NCI-H146 (cell line): ENCODE measurements around the gene ADPRM.
"Not testable (repeated sequence)": the region's sequence is repeated elsewhere in the genome, so short reads cannot be mapped to it uniquely, and the experiment has no call there.

Experiments used
- DNase-seq: peaks from one replicate; lab custom pipeline; 2025; lab: John Stamatoyannopoulos, UW

ADPRM gene, protein sequence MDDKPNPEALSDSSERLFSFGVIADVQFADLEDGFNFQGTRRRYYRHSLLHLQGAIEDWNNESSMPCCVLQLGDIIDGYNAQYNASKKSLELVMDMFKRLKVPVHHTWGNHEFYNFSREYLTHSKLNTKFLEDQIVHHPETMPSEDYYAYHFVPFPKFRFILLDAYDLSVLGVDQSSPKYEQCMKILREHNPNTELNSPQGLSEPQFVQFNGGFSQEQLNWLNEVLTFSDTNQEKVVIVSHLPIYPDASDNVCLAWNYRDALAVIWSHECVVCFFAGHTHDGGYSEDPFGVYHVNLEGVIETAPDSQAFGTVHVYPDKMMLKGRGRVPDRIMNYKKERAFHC

DNA sequence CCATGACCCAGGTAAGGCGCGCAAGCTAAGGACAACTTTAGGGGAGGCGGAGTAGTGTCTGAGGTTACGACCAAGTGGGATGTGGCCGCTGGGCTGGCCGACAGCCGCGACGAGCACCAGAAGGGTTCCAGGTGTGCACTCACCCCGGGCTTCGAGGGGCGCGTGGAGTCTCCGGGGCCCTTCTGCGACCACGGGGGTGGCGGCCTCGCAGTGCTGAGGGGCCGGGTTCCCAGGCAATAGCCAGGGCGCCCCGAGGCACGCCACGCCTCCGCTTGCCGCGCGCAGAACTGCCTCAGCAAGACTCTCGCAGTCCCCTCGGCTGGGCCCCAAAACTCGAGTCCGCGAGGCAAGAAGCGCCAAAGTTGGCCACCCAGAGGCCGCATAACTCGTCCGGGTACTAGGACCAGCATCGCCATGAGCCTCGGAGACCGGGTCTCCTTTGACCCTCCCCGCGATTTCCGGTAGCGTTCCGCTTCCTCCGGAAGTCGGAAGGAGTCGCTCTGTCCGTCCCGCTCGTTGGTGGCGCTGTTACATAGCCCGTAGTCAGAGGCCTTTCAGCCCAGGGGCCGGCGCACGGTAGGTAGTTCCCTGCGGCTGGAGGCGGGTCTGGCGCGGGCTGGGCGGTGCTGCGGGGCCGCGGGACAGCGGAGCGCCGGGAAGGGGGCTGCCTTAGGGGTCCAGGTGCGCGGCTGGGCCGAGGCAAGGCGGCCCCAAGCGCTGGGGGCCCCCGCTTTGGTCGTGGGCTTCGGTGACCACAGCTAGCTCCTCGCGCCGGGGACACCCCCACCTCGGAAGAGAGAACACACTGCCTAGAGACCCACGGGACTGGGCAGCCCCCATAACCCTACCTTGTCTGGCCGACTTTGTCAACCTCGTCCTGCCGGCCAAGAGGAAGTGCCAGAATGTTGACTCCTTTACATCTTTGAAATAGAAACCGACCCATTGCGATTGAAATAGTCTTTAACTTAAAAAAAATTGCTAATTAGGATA lies at the start of gene ADPRM, which contains the start of gene SCO1:
Gene ADPRM (plus strand): TSS at position 503 of the 990 bp plus-strand sequence. CDS start 7,333 bp downstream, outside the sequence.
Gene SCO1 (minus strand): TSS at position 442 of the 990 bp plus-strand sequence. CDS start 26 bp downstream, at position 416.
- peak; percentile 95 for DNase-seq

DNA sequence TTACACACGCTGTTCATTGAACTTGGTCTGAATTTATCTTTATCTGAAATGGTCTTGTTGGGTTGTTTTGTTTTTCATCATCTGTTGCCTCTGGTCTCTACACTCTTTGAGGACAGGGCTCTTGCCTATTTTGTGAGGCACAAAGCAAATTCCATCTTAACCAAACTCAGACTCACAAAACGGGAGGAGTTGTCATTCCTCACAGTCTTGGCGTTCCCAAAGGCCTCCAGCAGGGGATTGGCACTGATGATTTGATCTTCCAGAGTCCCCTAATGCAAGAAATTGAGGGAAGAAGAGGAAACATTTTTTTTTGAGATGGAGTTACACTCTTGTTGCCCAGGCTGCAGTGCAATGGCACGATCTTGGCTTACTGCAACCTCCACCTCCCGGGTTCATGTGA lies 49.0 kb upstream of the ADPRM start:
- no peak for DNase-seq

DNA sequence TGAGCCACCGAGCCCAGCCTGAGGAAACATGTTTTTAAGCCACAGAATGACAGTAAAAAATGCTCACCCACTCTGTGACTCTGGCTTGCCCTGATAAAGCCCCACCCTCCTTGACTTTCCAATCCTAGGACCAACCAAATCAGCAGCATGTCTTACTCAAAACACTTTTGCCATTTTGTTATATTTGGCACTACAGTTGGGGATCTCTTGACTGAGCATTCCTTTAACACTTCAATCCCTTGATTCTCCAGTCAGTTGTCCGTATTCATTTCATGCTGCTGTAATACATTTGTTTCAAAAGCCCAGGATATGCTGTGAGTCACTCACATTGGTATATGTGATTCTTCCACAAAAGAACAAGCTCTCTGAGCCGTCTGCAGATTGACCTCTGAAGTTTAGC lies 48.4 kb upstream of the ADPRM start:
- no peak for DNase-seq

DNA sequence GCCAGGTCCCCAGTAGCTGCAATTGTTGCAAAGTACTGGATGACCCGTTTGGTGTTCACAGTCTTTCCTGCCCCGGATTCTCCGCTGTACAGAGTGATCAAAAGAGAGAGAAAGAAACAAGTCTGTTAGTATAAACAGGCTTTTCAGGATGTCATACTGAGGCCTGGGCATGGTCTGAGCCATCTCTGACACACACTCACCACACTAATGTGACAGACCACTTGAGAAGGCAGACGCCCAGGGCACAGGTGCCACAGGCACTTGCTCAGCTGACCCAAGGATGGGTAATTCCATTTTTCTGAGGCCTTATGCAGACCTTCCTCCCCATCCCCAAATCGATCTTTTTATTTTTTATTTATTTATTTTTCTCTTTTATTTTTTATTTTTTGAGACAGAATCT lies 47.8 kb upstream of the ADPRM start:
- DNase-seq, result no peak

DNA sequence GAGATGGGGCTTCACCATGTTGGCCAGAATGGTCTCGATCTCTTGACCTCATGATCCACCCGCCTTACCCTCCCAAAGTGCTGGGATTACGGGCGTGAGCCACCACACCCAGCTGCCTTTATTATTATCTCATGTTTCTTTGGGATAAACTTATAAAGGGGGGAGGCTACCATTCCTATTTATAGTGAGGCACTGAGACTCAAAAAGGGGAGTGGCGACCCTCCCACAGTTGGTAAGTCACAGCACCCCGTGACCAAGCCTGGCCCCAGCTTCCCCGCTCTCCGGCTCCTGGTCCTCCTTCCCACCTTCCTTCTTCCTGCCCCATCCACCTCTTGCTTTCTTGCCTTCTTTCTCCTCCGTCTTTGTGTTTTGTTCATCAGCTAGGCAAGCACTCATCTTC lies 45.5 kb upstream of the ADPRM start:
- no peak for DNase-seq

DNA sequence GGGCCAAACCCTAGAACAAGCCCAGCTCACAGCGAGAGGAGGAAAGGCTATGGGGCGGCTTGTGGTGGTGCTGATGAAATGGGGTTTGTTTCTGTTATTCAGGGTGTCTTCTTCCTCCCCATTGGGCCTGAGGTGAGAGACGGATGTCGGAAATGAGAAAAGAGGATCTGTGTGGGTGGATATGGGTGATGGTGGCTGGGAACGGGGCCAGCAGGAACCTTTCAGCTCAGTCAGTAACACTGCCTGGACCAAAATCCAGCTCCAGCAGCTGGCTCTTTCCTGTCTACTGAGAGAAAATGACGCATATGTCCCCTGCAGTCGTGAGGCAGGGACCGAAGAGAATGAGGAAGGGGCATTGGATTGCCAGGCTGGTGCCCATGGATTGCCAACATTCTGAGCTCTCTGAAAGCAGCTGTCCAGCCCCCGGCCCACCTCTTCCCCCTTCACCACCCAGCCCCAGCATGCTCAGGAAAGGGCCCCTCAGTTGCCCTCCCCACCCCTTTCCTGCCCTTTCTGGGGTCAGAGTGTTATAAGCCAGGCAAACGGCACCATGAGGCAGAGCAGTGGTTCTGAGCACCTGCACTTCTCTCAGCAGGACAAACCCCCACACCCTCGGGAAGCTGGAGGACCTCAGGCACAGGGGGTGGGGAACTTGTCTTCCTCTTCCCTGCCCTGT lies 44.3 kb upstream of the ADPRM start:
- no peak for DNase-seq

DNA sequence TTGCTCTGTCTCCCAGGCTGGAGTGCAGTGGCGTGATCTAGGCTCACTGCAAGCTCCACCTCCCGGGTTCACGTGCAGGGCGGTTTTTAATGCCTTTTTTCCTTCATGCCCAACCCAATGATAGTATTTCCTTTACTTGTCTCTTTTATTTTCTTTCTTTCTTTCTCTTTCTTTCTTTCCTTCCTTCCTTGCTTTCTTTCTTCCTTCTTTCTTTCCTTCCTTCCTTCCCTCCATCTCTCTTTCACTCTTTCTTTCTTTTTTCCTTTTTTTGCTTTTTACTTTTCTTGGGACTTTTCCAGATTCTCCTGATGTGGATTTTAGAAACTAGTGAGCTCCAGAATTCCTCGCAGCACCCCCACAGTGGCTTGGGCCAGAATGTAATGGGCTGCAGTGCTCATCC lies 43.4 kb upstream of the ADPRM start:
- DNase-seq, result no peak

DNA sequence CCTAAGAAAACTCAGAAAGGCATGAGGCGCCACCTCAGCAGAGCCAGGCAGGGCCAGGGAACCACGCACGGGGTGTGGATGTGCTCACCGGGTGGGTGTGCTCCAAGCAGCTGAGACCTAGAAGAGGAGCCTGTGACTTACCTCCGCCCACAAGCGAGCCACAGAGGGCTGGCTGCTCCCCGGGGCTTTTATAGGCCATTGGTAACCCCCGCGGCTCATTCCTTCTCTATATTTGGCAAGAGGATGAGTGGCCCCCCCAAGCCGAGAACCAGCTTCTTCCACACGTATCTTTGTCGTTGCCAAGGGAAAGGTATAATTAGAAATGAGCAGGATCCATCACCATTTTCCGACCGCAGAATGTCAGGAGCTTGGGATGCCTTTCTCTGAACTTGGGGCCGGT lies 40.2 kb upstream of the ADPRM start, which contains the start of gene MYH3:
Gene MYH3 (minus strand): TSS at position 162 of the 400 bp plus-strand sequence. CDS start 2,245 bp downstream, outside the sequence.
- DNase-seq, result no peak

DNA sequence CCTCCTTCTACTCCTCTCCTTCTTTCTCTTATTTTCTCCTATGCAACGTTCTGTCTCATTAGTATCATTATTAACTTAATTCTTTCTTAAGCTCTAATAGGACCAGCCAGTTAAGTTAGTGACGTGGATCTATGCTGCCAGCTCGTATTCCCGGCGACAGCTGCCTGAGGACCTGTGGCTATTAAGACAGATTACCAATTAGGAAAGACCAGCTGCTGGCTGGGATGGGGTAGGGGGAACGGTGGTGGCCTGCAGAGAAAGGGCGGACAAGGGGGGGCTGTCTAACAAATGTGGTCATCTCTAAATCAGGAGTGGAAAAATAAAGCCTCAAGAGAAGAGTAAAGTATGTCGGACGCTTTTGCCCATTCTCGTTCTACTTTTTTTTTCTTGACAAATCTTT lies 39.5 kb upstream of the ADPRM start:
- no peak for DNase-seq

DNA sequence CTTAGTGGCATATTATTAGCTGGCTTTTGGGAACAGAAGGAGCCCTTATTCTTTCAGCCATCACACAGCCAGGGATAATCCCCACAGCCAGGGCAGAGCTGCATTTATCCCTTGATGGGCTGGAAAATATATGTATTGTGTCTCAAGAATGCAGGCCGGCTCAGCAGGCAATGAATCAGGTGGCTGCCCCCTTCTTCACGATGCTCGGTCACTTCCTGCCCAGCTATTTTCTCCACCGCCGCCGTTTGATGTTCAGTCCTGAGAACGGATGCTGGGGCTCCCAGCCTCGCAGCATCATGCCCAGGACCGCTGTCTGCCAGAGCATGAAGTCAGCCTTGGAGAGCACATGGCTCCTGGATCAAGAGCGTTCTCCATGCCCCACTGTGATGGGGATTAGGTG lies 36.0 kb upstream of the ADPRM start:
- DNase-seq, result no peak

DNA sequence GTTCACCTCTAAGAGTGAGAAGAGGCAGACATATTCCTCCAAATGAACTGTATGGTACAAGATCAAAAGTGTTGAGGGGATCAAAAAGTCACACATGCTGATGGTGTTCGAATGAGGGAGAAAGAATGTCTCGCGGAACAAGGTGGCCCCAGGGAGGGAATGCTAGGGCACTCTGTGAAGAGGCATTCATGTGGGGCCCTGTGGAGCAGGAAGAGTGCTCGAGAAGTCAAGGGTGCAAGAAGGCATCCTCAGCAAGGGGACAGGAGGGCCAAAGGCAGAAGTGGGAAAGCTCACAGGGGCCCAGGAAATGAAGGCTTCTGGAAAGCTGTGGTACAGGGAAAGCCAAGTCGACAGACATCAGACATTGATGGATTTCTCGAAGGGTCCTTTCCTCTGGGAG lies 34.2 kb upstream of the ADPRM start:
- no peak for DNase-seq

DNA sequence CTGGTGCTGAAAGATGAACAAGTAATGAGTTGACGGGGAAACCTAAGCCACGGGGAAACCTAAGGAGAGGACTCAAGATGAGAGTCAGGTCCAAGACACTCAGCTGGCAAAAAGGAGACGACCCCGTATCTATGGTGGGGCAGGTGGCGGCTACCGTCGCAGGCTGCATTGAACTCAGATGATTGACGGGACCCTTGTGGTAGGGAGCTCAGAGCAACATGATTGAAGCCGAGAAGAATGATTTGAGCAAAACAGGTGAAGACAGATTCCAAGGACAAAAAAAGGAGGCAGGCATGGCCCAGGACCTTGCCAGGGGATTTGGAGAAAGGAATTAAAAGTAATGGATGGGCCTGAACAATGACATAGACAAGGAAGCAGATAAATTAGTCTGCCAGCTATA lies 32.8 kb upstream of the ADPRM start:
- DNase-seq, result no peak

DNA sequence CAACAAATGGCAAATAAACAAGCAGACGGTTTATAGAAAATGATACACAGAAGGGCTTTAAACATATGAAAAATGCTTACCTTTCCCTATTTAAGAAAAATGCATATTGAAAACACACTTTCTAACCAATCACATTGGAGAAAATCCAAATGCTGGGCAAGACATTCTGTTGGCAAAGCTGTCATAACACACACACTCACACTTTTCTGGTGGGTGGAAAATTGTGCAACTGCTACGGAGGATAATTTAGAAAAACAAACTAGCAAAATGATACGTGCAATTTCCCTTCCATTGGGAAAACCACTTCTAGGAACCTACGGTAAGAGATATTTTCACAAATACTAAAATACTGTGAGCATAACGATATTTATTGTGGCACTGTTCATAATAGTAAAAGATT lies 30.5 kb upstream of the ADPRM start:
- no peak for DNase-seq

DNA sequence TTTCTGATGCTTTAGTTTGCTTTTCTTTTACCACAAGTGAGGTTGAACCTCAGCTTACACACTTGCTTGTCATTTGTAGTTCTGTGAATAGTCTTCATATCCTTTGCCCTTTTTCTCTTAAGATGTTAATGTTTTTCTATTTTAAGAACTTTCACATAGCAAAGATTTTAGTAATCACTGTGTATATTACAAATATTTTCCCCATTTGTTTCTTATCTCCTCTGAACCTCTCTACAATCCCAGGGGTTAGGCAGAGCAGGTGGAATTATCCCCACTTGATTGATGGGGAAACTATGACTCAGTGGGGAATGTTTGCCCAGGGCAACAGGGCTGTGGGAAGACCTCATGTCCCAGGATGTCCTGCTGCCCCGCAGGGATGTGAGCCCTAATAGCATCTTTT lies 28.6 kb upstream of the ADPRM start:
- no peak for DNase-seq

DNA sequence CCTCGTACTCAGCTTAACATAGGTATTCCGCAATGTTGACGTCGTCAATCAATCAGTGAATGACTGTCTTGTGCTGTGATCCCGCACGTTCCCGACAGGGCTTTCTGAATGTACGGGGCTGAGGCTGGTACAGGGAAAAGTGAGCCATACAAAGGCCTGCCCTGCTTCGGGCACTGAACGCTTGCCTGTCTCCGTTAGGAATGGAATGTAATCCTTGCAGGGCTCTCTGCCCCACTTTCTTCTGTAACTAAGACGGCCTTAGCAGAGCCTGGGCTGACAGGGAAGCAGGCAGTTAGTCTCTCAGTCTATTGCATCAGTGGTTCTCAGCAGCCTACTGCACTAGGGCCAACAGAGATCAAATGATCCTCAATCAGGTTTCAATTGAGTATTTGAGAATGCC lies 24.1 kb upstream of the ADPRM start:
- no peak for DNase-seq

DNA sequence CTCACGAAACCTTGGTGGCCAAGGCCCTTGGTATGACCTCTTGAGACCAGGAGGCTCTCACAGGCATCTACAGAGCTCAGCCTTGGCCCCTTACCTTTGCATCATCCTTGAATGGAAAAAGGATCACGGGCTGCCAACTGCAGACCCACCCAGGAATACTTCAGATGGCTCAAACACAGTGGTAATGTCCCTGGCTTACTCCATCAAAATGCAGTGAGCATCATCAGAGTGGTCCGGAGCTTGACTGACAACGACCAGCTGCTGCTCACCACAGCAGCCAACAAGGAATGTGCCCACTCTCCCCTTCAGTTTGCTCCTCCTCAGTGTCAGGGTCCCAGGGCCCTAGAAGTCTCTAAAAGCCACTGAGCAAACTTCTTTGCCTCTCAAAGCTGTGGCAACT lies 22.7 kb upstream of the ADPRM start:
- DNase-seq, result no peak

DNA sequence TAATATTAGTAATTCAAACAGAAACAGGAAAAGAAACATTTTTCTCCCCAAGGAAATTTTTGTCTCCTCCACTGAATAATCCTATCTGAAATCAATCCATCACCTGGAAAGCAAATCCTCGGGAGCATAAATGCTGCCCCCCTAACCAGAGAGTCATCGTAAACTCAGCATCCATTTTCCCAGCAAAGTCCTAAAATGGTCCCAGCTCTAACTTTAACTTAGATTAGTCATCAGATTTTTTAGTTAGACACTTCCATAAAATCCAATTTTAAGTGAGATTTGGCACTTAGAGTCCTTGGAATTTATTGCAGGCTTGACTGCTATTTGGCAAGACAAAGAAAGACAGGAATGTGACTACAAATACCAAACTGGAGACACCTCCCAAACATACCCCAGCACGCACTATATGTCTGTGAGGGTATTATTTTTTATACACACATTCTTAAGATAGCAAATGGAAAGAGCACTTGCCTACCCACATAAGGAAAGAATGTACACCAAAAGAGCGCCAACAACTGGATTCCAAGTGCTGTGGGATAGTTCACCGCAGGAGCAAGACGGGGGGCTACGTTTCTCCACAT lies 15.4 kb upstream of the ADPRM start:
- no peak for DNase-seq

DNA sequence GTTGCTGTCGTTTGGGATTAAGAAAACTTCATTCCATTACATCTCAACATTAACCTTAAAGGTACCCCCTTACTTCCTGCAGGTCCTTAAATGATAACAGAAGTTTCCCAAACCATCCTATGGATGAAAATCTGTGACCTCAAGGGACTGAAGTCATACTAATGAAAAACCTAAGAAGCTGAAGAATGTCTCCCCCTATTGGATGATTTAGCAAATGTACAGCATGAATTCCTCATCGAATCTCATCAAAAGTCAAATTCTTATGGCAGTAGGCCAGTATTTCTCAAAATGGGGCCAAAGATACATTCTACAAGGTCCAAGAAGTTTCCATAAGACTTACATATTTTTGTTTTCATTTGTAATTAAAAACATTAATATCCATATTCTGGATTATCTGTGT lies 13.5 kb upstream of the ADPRM start:
- no peak for DNase-seq

DNA sequence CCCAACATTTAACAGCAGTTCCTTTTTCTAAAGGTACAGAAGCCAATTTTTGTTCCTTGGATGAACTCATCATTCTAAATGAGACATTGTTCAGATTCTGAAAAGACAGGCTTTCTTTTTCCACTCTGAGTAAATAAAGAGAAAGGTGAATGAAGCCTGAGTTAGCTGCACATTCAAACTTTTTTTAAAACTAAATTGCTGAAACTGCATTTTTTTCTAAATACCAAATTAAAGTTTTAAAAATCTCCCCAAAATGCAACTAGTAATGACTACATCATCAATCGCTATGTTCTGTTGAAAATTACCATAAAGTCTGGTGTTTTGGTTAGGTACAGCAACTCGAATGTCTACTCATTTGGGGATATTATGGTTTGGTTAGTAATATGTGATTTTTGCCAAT lies 9.9 kb upstream of the ADPRM start:
- no peak for DNase-seq

DNA sequence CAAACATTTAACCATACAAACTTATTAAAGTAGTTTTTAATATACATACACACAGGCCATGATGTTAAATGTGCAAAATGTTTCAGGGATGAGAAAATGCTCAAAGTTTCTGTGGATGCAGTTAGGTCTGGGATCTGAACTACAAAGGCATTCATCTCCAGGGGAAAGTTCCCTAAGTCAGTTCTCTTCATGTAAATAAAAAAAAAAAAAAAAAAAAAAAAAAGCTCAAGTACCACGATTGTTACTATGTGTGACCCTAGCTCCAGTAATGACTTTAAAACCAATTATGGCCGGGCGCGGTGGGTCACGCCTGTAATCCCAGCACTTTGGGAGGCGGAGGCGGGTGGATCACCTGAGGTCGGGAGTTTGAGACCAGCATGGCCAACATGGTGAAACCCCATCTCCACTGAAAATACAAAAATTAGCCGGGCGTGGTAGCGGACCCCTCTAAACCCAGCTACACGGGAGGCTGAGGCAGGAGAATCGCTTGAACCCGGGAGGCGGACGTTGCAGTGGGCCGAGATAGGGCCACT lies 1.5 kb upstream of the ADPRM start:
- not testable (repeated sequence) for DNase-seq

DNA sequence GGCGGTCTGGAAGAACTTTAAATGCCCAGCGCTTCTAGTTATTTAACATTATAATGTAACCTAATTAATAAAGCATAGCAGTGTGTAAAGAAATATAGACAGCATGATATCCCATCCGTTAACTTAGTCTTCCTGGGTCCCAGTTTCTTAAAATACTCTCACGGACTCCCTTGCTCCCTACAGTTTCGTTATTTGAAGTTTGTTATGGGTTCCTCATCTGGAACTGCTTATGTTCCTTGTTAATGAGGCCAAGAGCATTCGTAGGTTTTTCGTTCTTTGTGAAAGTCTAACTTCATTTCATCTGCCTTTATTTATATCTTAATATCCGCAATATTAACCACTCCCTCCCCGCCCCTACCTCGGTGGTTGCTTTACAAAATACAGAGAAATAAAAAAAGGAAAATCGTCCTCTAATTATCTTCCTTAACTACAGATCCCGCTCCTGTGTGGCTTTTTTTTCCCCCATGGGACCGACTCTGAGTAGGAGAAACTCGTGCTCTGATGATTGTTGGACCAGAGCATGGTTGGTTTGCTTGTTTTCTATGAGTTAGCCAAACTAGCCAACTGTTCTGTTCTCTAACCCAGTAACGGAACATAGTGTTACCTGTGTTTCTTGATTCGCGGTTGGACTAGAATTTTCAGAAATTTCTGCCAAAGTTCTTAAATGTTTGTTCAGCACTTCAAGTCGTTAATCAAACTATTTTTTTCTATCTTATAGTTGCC lies 863 bp downstream of the ADPRM start:
- DNase-seq, result peak; percentile 9
